Activated CD8-positive, alpha-beta memory T cell treated with anti-CD3 and anti-CD28 coated beads, Interleukin-2, amount 50 U/mL, for 4 hours (primary cell): ENCODE data around the gene ZC3H7A.
"Not testable (repeated sequence)": the region's sequence is repeated elsewhere in the genome, so short reads cannot be mapped to it uniquely, and the experiment has no call there.

ENCODE experiments used
- DNase-seq: peaks from one replicate; pipeline ENCODE4 v3.0.0-alpha.2; 2020

The ZC3H7A gene

GRCh38 chr16:11797166-11797956, at the start of gene ZC3H7A:
TSS of gene ZC3H7A (minus strand) at chr16:11797258. CDS start at chr16:11782354, 14,904 bp downstream.
- peak; percentile 92 for DNase-seq

GRCh38 chr16:11844499-11844898, 47.4 kb upstream of the ZC3H7A start:
- no peak for DNase-seq

GRCh38 chr16:11843861-11844260, 46.8 kb upstream of the ZC3H7A start:
- no peak for DNase-seq

- DNase-seq = no peak
Observed at GRCh38 chr16:11843206-11843605, 46.1 kb upstream of the ZC3H7A start.

GRCh38 chr16:11841026-11841425, 44.0 kb upstream of the ZC3H7A start:
- DNase-seq = no peak

GRCh38 chr16:11836650-11837244, 39.7 kb upstream of the ZC3H7A start:
- no peak for DNase-seq

- no peak for DNase-seq
Observed at GRCh38 chr16:11835891-11836649, 39.0 kb upstream of the ZC3H7A start.

GRCh38 chr16:11835309-11835708, 38.3 kb upstream of the ZC3H7A start:
- no peak for DNase-seq

- DNase-seq = no peak
Observed at GRCh38 chr16:11833951-11834695, 37.1 kb upstream of the ZC3H7A start.

- DNase-seq = no peak
Observed at GRCh38 chr16:11828696-11829095, 31.6 kb upstream of the ZC3H7A start.

GRCh38 chr16:11825520-11826165, 28.6 kb upstream of the ZC3H7A start:
- not testable (repeated sequence) for DNase-seq

GRCh38 chr16:11824362-11824761, 27.3 kb upstream of the ZC3H7A start:
- DNase-seq = no peak

GRCh38 chr16:11823645-11824044, 26.6 kb upstream of the ZC3H7A start:
- not testable (repeated sequence) for DNase-seq

- DNase-seq = no peak
Observed at GRCh38 chr16:11819798-11820197, 22.7 kb upstream of the ZC3H7A start.

GRCh38 chr16:11818970-11819369, 21.9 kb upstream of the ZC3H7A start:
- DNase-seq = not testable (repeated sequence)

GRCh38 chr16:11816123-11816522, 19.1 kb upstream of the ZC3H7A start:
- no peak for DNase-seq

- DNase-seq = not testable (repeated sequence)
Observed at GRCh38 chr16:11814800-11815199, 17.7 kb upstream of the ZC3H7A start.

GRCh38 chr16:11806721-11807120, 9.7 kb upstream of the ZC3H7A start:
- no peak for DNase-seq

GRCh38 chr16:11805556-11805955, 8.5 kb upstream of the ZC3H7A start:
- DNase-seq = no peak

GRCh38 chr16:11801481-11802021, 4.5 kb upstream of the ZC3H7A start:
- no peak for DNase-seq

- DNase-seq = no peak
Observed at GRCh38 chr16:11800382-11800718, 3.3 kb upstream of the ZC3H7A start.
